BLaER1 treated with 17β-estradiol and CSF1 and Interleukin-3, amounts not matched to agents 10 nM and 100 nM (cell line): ENCODE measurements around the gene DIABLO.

Experiments
- H3K27ac ChIP-seq, 11 experiments: shearing (Covaris generic); formaldehyde crosslinking; 2 replicates each; pipeline ENCODE4 v1.8.1; 2022
- H3K27me3 ChIP-seq, 11 experiments: shearing (Covaris generic); formaldehyde crosslinking; 2 replicates each; pipeline ENCODE4 v1.8.1; 2022
- H3K36me3 ChIP-seq, 11 experiments: shearing (Covaris generic); formaldehyde crosslinking; 2 replicates each; pipeline ENCODE4 v1.8.1; 2022
- H3K4me1 ChIP-seq, 10 experiments: shearing (Covaris generic); formaldehyde crosslinking; 2 replicates each; pipeline ENCODE4 v1.8.1; 2022
- H3K4me2 ChIP-seq, 11 experiments: shearing (Covaris generic); formaldehyde crosslinking; 2 replicates each; pipeline ENCODE4 v1.8.1; 2022
- H3K4me3 ChIP-seq, 10 experiments: shearing (Covaris generic); formaldehyde crosslinking; 2 replicates each; pipeline ENCODE4 v1.8.1; 2022
- H3K9ac ChIP-seq, 11 experiments: shearing (Covaris generic); formaldehyde crosslinking; 2 replicates each; pipeline ENCODE4 v1.8.1; 2022
- H3K9me3 ChIP-seq, 11 experiments: shearing (Covaris generic); formaldehyde crosslinking; replicated peaks in 1 of 11; 2 replicates each; pipeline ENCODE4 v1.8.1; 2022
- H4K20me1 ChIP-seq, 11 experiments: shearing (Covaris generic); formaldehyde crosslinking; 2 replicates each; pipeline ENCODE4 v1.8.1; 2022
- Cebpa-rat ChIP-seq, 11 experiments: shearing (Covaris generic); IDR thresholded peaks; 2 replicates each; pipeline ENCODE4 v1.8.1; 2022

Gene DIABLO

GRCh38 chr12:122250047-122250446 lies 24.2 kb upstream of the DIABLO start:
- no peak overlapping the region for H3K4me3 ChIP-seq
- H3K36me3 ChIP-seq: peaks cover 31 to 83% (median 60%) of the 10 kb centered on the region in 11 experiments
- peaks cover 0 to 21% (median 0%) of the 10 kb centered on the region in 11 experiments; a peak in 6 of 22 replicates for H4K20me1 ChIP-seq
- H3K9ac ChIP-seq: no peak overlapping the region
- no peaks in the 10 kb centered on the region for H3K9me3 ChIP-seq
- H3K27me3 ChIP-seq: no peaks in the 10 kb centered on the region
- H3K4me1 ChIP-seq: peaks cover 0 to 9% (median 8%) of the 10 kb centered on the region in 10 experiments; a peak in 15 of 20 replicates
- H3K27ac ChIP-seq: no peak overlapping the region
- no peak overlapping the region for H3K4me2 ChIP-seq
- no peak for TF ChIP-seq Cebpa-rat (IDR thresholded peaks at IDR 0.05)

GRCh38 chr12:122245553-122245952 lies 19.7 kb upstream of the DIABLO start:
- TF ChIP-seq Cebpa-rat (IDR thresholded peaks at IDR 0.05): no peak
- H3K4me2 ChIP-seq: peak overlapping the region in 7 of 11 experiments; percentile 1 to 63 (median 42); a peak in 7 of 22 replicates
- H3K9me3 ChIP-seq: no peaks in the 10 kb centered on the region
- no peak overlapping the region for H3K4me3 ChIP-seq
- no peaks in the 10 kb centered on the region for H3K27me3 ChIP-seq
- no peak overlapping the region for H3K9ac ChIP-seq
- H4K20me1 ChIP-seq: peaks cover 0 to 5% (median 0%) of the 10 kb centered on the region in 11 experiments; a peak in 3 of 22 replicates
- H3K4me1 ChIP-seq: peaks cover 0 to 22% (median 17%) of the 10 kb centered on the region in 10 experiments; a peak in 15 of 20 replicates
- peaks cover 29 to 84% (median 70%) of the 10 kb centered on the region in 11 experiments for H3K36me3 ChIP-seq
- no peak overlapping the region for H3K27ac ChIP-seq

- no peak overlapping the region for H3K27ac ChIP-seq
- H3K27me3 ChIP-seq: no peaks in the 10 kb centered on the region
- TF ChIP-seq Cebpa-rat (IDR thresholded peaks at IDR 0.05): no peak
- H3K4me1 ChIP-seq: peaks cover 0 to 22% (median 17%) of the 10 kb centered on the region in 10 experiments; a peak in 15 of 20 replicates
- H3K9ac ChIP-seq: no peak overlapping the region
- H3K4me2 ChIP-seq: peak overlapping the region in 8 of 11 experiments; percentile 30 to 63 (median 42); a peak in 14 of 22 replicates
- no peak overlapping the region for H3K4me3 ChIP-seq
- peaks cover 0 to 5% (median 0%) of the 10 kb centered on the region in 11 experiments; a peak in 3 of 22 replicates for H4K20me1 ChIP-seq
- peaks cover 26 to 84% (median 70%) of the 10 kb centered on the region in 11 experiments for H3K36me3 ChIP-seq
- H3K9me3 ChIP-seq: no peaks in the 10 kb centered on the region
These were observed 18.9 kb upstream of the DIABLO start for GRCh38 chr12:122244565-122245371.

- Histone ChIP-seq H4K20me1 (peaks cover 0 to 5% (median 0%) of the 10 kb centered on the region in 11 experiments; a peak in 3 of 22 replicates), H3K36me3 (peaks cover 22 to 84% (median 70%) of the 10 kb centered on the region in 11 experiments), H3K4me2 (peak overlapping the region in 3 of 11 experiments; percentile 42 to 63 (median 56); a peak in 5 of 22 replicates), H3K9me3 (no peaks in the 10 kb centered on the region), H3K9ac (no peak overlapping the region), H3K4me3 (no peak overlapping the region), H3K27me3 (no peaks in the 10 kb centered on the region), H3K4me1 (peaks cover 0 to 22% (median 17%) of the 10 kb centered on the region in 10 experiments; a peak in 15 of 20 replicates), H3K27ac (no peak overlapping the region)
- no peak for TF ChIP-seq Cebpa-rat (IDR thresholded peaks at IDR 0.05)
These were observed 18.1 kb upstream of the DIABLO start for GRCh38 chr12:122243965-122244364.

- peaks cover 0 to under 1% (median 0%) of the 10 kb centered on the region in 10 experiments; a peak in 2 of 20 replicates for H3K4me1 ChIP-seq
- no peaks in the 10 kb centered on the region for H3K27me3 ChIP-seq
- no peak for TF ChIP-seq Cebpa-rat (IDR thresholded peaks at IDR 0.05)
These were observed 13.0 kb upstream of the DIABLO start for GRCh38 chr12:122238861-122239260.

GRCh38 chr12:122235741-122236140 lies 9.9 kb upstream of the DIABLO start:
- Histone ChIP-seq H3K9me3 (no peaks in the 10 kb centered on the region), H3K9ac (no peak overlapping the region), H3K4me2 (no peak overlapping the region), H3K27me3 (no peaks in the 10 kb centered on the region), H3K27ac (no peak overlapping the region), H3K4me3 (no peak overlapping the region), H3K36me3 (peaks cover 67 to 100% (median 87%) of the 10 kb centered on the region in 11 experiments), H3K4me1 (no peaks in the 10 kb centered on the region), H4K20me1 (no peaks in the 10 kb centered on the region; a peak in 1 of 22 replicates)
- TF ChIP-seq Cebpa-rat (IDR thresholded peaks at IDR 0.05): no peak

More at GRCh38 chr12:122238861-122239260, 13.0 kb upstream of the DIABLO start:
- Histone ChIP-seq H3K9ac (no peak overlapping the region), H3K27ac (no peak overlapping the region), H3K9me3 (no peaks in the 10 kb centered on the region), H4K20me1 (no peaks in the 10 kb centered on the region), H3K4me3 (no peak overlapping the region), H3K36me3 (peaks cover 53 to 100% (median 81%) of the 10 kb centered on the region in 11 experiments), H3K4me2 (no peak overlapping the region)

- no peaks in the 10 kb centered on the region for H3K27me3 ChIP-seq
- no peak overlapping the region for H3K9ac ChIP-seq
- peaks cover 11 to 16% (median 14%) of the 10 kb centered on the region in 10 experiments for H3K4me1 ChIP-seq
- H3K27ac ChIP-seq: no peak overlapping the region
- H3K9me3 ChIP-seq: no peaks in the 10 kb centered on the region
- H3K4me3 ChIP-seq: no peak overlapping the region
- H3K36me3 ChIP-seq: peaks cover 63 to 90% (median 76%) of the 10 kb centered on the region in 11 experiments
- TF ChIP-seq Cebpa-rat (IDR thresholded peaks at IDR 0.05): no peak
- no peak overlapping the region for H3K4me2 ChIP-seq
- peaks cover 0 to 13% (median 2%) of the 10 kb centered on the region in 11 experiments; a peak in 8 of 22 replicates for H4K20me1 ChIP-seq
These were observed 6.8 kb upstream of the DIABLO start for GRCh38 chr12:122232691-122233090.

GRCh38 chr12:122230798-122231197 lies 4.9 kb upstream of the DIABLO start:
- H3K27ac ChIP-seq: no peak overlapping the region
- no peaks in the 10 kb centered on the region for H3K27me3 ChIP-seq
- no peak for TF ChIP-seq Cebpa-rat (IDR thresholded peaks at IDR 0.05)
- H3K36me3 ChIP-seq: peaks cover 52 to 71% (median 62%) of the 10 kb centered on the region in 11 experiments
- no peak overlapping the region for H3K4me2 ChIP-seq
- no peak overlapping the region; a peak in 1 of 22 replicates for H3K9ac ChIP-seq
- H3K4me1 ChIP-seq: peaks cover 25 to 30% (median 29%) of the 10 kb centered on the region in 10 experiments
- H4K20me1 ChIP-seq: peaks cover 8 to 23% (median 14%) of the 10 kb centered on the region in 11 experiments; a peak in 19 of 22 replicates
- no peak overlapping the region for H3K4me3 ChIP-seq
- no peaks in the 10 kb centered on the region for H3K9me3 ChIP-seq

- Histone ChIP-seq H3K4me3 (peak overlapping the region in 8 of 10 experiments; percentile 13 to 60 (median 51); a peak in 15 of 20 replicates), H3K4me2 (peak overlapping the region; percentile 88 to 100 (median 94)), H3K27ac (peak overlapping the region in 8 of 11 experiments; percentile 17 to 71 (median 56); a peak in 12 of 22 replicates), H3K36me3 (peaks cover 41 to 57% (median 50%) of the 10 kb centered on the region in 11 experiments), H3K9me3 (no peaks in the 10 kb centered on the region), H4K20me1 (peaks cover 22 to 42% (median 34%) of the 10 kb centered on the region in 11 experiments; a peak in 20 of 22 replicates), H3K9ac (peak overlapping the region in 8 of 11 experiments; percentile 21 to 72 (median 59); a peak in 16 of 22 replicates), H3K4me1 (peaks cover 42 to 51% (median 48%) of the 10 kb centered on the region in 10 experiments), H3K27me3 (no peaks in the 10 kb centered on the region)
- TF ChIP-seq Cebpa-rat (IDR thresholded peaks at IDR 0.05): no peak
These were observed 2.2 kb upstream of the DIABLO start for GRCh38 chr12:122228092-122228491.
